Esophagus muscularis mucosa (tissue), 4 donors: ENCODE results near the gene GALNTL6. TPM values are rescaled to one million over a fixed set of nuclear protein-coding genes. Genes with fewer than 3 reads are reported as not detected.
"Not testable (repeated sequence)": the region's sequence is repeated elsewhere in the genome, so short reads cannot be mapped to it uniquely, and the experiment has no call there.

ENCODE experiments used
- DNase-seq: peaks from one replicate; pipeline ENCODE4 v3.0.0-alpha.2; 2017; ENCODE audit errors: extremely low spot score
- H3K27ac ChIP-seq, 4 donors: fragments of 200-600 bp; sonication (generic); replicated peaks in 1 of 4; 1 replicate in 3 of 4; 2 replicates in 1 of 4; pipeline ENCODE4 v1.5.1; 2016 to 2019; ENCODE audit warnings: mild to moderate bottlenecking in 1 of 4
- H3K27me3 ChIP-seq, 4 donors: fragments of 200-600 bp; sonication (generic); one replicate each; pipeline versions ENCODE4 v1.5.1 to v1.6.0; 2016 to 2019
- H3K36me3 ChIP-seq, 4 donors: fragments of 200-600 bp; sonication (generic); one replicate each; pipeline ENCODE4 v1.5.1; 2016 to 2019
- H3K4me1 ChIP-seq, 4 donors: fragments of 200-600 bp; sonication (generic); one replicate each; pipeline ENCODE4 v1.5.1; 2016 to 2019
- H3K4me3 ChIP-seq, 4 donors: fragments of 200-600 bp; sonication (generic); 1 replicate in 2 of 4; 2 replicates in 2 of 4; pipeline ENCODE4 v1.5.1; 2016 to 2019; ENCODE audit warnings: mild to moderate bottlenecking in 4 of 4, moderate library complexity in 1 of 4
- H3K9me3 ChIP-seq, 4 donors: fragments of 200-600 bp; sonication (generic); 1 replicate in 3 of 4; 2 replicates in 1 of 4; pipeline ENCODE4 v1.5.1; 2016 to 2019
- CTCF ChIP-seq, 3 experiments: fragments of 200-600 bp in 2 of 3; fragments of 450-650 bp in 1 of 3; sonication (generic) in 2 of 3; IDR thresholded peaks; one replicate each; pipeline ENCODE4 v1.5.1; 2017 to 2019; ENCODE audit warnings: antibody characterized with exemption in 3 of 3, mild to moderate bottlenecking in 2 of 3, moderate library complexity in 1 of 3
- EP300 ChIP-seq: sonication (generic); formaldehyde crosslinking; IDR thresholded peaks from one replicate; pipeline ENCODE4 v1.6.1; 2017; ENCODE audit warnings: antibody characterized with exemption
- POLR2A ChIP-seq: fragments of 450-650 bp; IDR thresholded peaks from one replicate; pipeline ENCODE4 v1.6.1; 2017; ENCODE audit warnings: antibody characterized with exemption, moderate library complexity, mild to moderate bottlenecking, low read depth
- POLR2AphosphoS5 ChIP-seq, 2 donors: sonication (generic); formaldehyde crosslinking; IDR thresholded peaks; one replicate each; pipeline ENCODE4 v1.6.1; 2017; ENCODE audit warnings: antibody characterized with exemption in 2 of 2
- WGBS: methylation state at CpG from one replicate; pipeline ENCODE4 v1.1.5; 2018; 5-methylcytosine and 5-hydroxymethylcytosine counted together
- intact Hi-C: fragments of 100-400 bp; cut with DNase I; formaldehyde crosslinking; loops from one replicate; pipeline ENCODE4 v1.15.1; 2023
- total RNA-seq, 4 donors: library from RNA; depleted of rRNA; stranded (reverse); fragments of >200 nt; gene quantifications; one replicate each; pipeline versions ENCODE4 v1.1.0 to v1.2.1, GENCODE V29; 2016

GALNTL6 gene
- total RNA-seq, 4 donors from 2014 or later: 0.33 to 0.42 TPM; not detected in 2

- no peak for TF ChIP-seq POLR2AphosphoS5 (IDR thresholded peaks at IDR 0.05)
- TF ChIP-seq EP300: no peak
- no peak for TF ChIP-seq POLR2A
- no peak for TF ChIP-seq CTCF (IDR thresholded peaks at IDR 0.05)
- DNase-seq: no peak
- no peaks in the 10 kb centered on the region for H3K4me1 ChIP-seq
- no peak overlapping the region for H3K27ac ChIP-seq
- 91% methylated on average over 6 of the region's 6 CpGs for WGBS
- H3K4me3 ChIP-seq: no peak overlapping the region
- no peaks in the 10 kb centered on the region for H3K36me3 ChIP-seq
- H3K27me3 ChIP-seq: no peaks in the 10 kb centered on the region
- intact Hi-C loops: no loop called here
- no peaks in the 10 kb centered on the region for H3K9me3 ChIP-seq
Measured at GRCh38 chr4:172881645-172882044, 1068.4 kb downstream of the GALNTL6 start.

GRCh38 chr4:172887358-172887757 is 1074.2 kb downstream of the GALNTL6 start:
- H3K27me3 ChIP-seq, H3K27ac ChIP-seq, H3K36me3 ChIP-seq, DNase-seq, intact Hi-C loops, H3K4me1 ChIP-seq, H3K9me3 ChIP-seq, H3K4me3 ChIP-seq: not testable (repeated sequence)
- WGBS: 95% methylated on average over 3 of the region's 3 CpGs

- TF ChIP-seq CTCF (IDR thresholded peaks at IDR 0.05) (no peak), POLR2A (no peak), EP300 (no peak), POLR2AphosphoS5 (IDR thresholded peaks at IDR 0.05) (no peak)
- H3K36me3 ChIP-seq: no peaks in the 10 kb centered on the region
- intact Hi-C loops: no loop called here
- H3K4me1 ChIP-seq: no peaks in the 10 kb centered on the region
- H3K27me3 ChIP-seq: no peaks in the 10 kb centered on the region
- peaks cover 0 to 6% (median 0%) of the 10 kb centered on the region in 4 donors for H3K9me3 ChIP-seq
- H3K27ac ChIP-seq: no peak overlapping the region
- H3K4me3 ChIP-seq: no peak overlapping the region
- 65% methylated on average over 2 of the region's 2 CpGs for whole genome bisulfite sequencing
- no peak for DNase-seq
Measured at GRCh38 chr4:172887959-172888358, 1074.8 kb downstream of the GALNTL6 start.

- Histone ChIP-seq H3K4me3 (no peak overlapping the region), H3K4me1 (no peaks in the 10 kb centered on the region), H3K27me3 (no peaks in the 10 kb centered on the region), H3K9me3 (peaks cover 0 to 27% (median 13%) of the 10 kb centered on the region in 4 donors), H3K36me3 (no peaks in the 10 kb centered on the region), H3K27ac (no peak overlapping the region)
- intact Hi-C loops: no loop called here
- WGBS: 36% methylated on average over 4 of the region's 4 CpGs
- no peak for DNase-seq
- TF ChIP-seq CTCF (IDR thresholded peaks at IDR 0.05): peak in 1 of 3 experiments; percentile 16
- no peak for TF ChIP-seq POLR2AphosphoS5 (IDR thresholded peaks at IDR 0.05)
- TF ChIP-seq EP300: no peak
- no peak for TF ChIP-seq POLR2A
Measured at GRCh38 chr4:172892300-172892699, 1079.1 kb downstream of the GALNTL6 start.

GRCh38 chr4:172895699-172896098 is 1082.5 kb downstream of the GALNTL6 start:
- no peak for DNase-seq
- Histone ChIP-seq H3K9me3 (peaks cover 0 to 25% (median 13%) of the 10 kb centered on the region in 4 donors), H3K27ac (no peak overlapping the region), H3K4me3 (no peak overlapping the region), H3K4me1 (no peaks in the 10 kb centered on the region), H3K36me3 (no peaks in the 10 kb centered on the region), H3K27me3 (no peaks in the 10 kb centered on the region)
- TF ChIP-seq EP300: no peak
- no peak for TF ChIP-seq CTCF (IDR thresholded peaks at IDR 0.05)
- no peak for TF ChIP-seq POLR2A
- 89% methylated on average over 3 of the region's 3 CpGs for WGBS
- intact Hi-C loops: no loop called here
